OCI-LY7 (cell line): Measurements from ENCODE around the gene KDM3A.

Experiments used
- CTCF ChIP-seq: fragments of 200-600 bp; sonication (generic); conservative IDR thresholded peaks from 2 replicates; pipeline ENCODE4 v1.5.1; 2014; ENCODE audit warnings: mild to moderate bottlenecking, antibody characterized with exemption, low read length, moderate library complexity, mixed read lengths
- EZH2phosphoT487 ChIP-seq: fragments of 200-600 bp; sonication (generic); IDR thresholded peaks from 2 replicates; pipeline ENCODE4 v1.6.1; 2018; ENCODE audit warnings: low read depth, borderline replicate concordance, mild to moderate bottlenecking, mixed run types, antibody characterized with exemption, low read length, moderate library complexity, mixed read lengths

DNA sequence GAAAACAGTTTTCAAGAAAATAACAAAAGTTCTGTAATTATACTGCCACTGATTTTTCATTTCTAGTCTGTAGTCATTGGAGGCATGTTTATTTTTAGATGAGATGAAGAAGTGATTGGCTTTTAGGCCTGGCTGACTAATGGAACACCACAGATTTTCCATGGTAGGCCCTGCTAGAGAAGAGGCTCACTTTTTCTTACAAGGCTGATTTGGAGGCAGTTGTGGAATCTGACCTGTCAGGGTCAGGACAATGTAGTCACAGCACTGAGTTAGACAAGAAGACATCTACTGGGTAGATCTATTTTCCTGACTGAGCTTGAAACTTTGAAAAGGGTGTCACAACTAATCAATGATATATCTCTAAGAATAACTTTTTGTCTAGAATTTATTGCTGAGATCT is 43.9 kb downstream of the KDM3A start:
- no peak for TF ChIP-seq CTCF
- TF ChIP-seq EZH2phosphoT487, result no peak
